Panc1 (cell line): Measurements from ENCODE around the gene GDI1. TPM values are rescaled to one million over a fixed set of nuclear protein-coding genes. Genes with fewer than 3 reads are reported as not detected.

Experiments used
- ATAC-seq: fragments of 200-7000 bp; cut with Tn5 transposase; 2 replicates; pipeline ENCODE4 v1.9.1; 2020; ENCODE audit warnings: mild to moderate bottlenecking, moderate library complexity
- BruUV-seq: library from RNA; stranded (reverse); fragments of 400-500 nt; replicated peaks from 2 replicates; lab custom pipeline; 2021; lab: Mats Ljungman, UMichigan
- CTCF ChIA-PET: fragments of 300-600 bp; sonication (Branson Sonifier 250); formaldehyde crosslinking; loops from one replicate; lab custom pipeline; 2022; ENCODE audit warnings: antibody characterized with exemption; lab: Charles Lee
- POLR2A ChIA-PET: fragments of 300-600 bp; sonication (Branson Sonifier 250); formaldehyde crosslinking; loops from one replicate; lab custom pipeline; 2022; ENCODE audit warnings: antibody characterized with exemption; lab: Charles Lee
- DNase-seq: peaks from one replicate; pipeline ENCODE4 v3.0.0-alpha.2; 2010; ENCODE audit warnings: low read depth, low spot score
- H3K27ac ChIP-seq: 2 replicates; pipeline ENCODE4 v1.5.1; 2011; ENCODE audit warnings: mild to moderate bottlenecking, low read length, inconsistent platforms
- H3K27me3 ChIP-seq: fragments of 200-500 bp; sonication (Bioruptor generic); 2 replicates; pipeline ENCODE4 v1.6.0; 2014; ENCODE audit warnings: low read length, inconsistent platforms; ENCODE audit not compliant: control insufficient read depth, insufficient read depth
- H3K36me3 ChIP-seq: fragments of 200-500 bp; sonication (Bioruptor generic); 2 replicates; pipeline ENCODE4 v1.5.1; 2014; ENCODE audit warnings: inconsistent platforms, mild to moderate bottlenecking, low read length, moderate library complexity; ENCODE audit not compliant: control insufficient read depth, insufficient read depth
- H3K4me1 ChIP-seq: 2 replicates; pipeline ENCODE4 v1.5.1; 2011; ENCODE audit warnings: inconsistent platforms, mild to moderate bottlenecking, low read length, moderate library complexity; ENCODE audit not compliant: control insufficient read depth, insufficient read depth
- H3K4me3 ChIP-seq, 2 experiments: 2 replicates each; pipeline ENCODE4 v1.5.1; 2011 to 2012; ENCODE audit warnings: low read depth in 2 of 2, low read length in 2 of 2, mild to moderate bottlenecking in 2 of 2, inconsistent platforms in 1 of 2, moderate library complexity in 1 of 2
- H3K9me3 ChIP-seq: fragments of 200-500 bp; sonication (Bioruptor generic); 2 replicates; pipeline ENCODE4 v1.5.1; 2014; ENCODE audit warnings: low read depth, mild to moderate bottlenecking, inconsistent platforms, low read length, moderate library complexity; ENCODE audit not compliant: control insufficient read depth, insufficient read depth
- CTCF ChIP-seq: fragments of 450-650 bp; IDR thresholded peaks from 2 replicates; pipeline ENCODE4 v1.5.1; 2017; ENCODE audit warnings: mild to moderate bottlenecking
- POLR2AphosphoS5 ChIP-seq: IDR thresholded peaks from 2 replicates; pipeline ENCODE4 v1.6.1; 2012; ENCODE audit warnings: mild to moderate bottlenecking, low read depth, low read length, moderate library complexity
- REST ChIP-seq, 2 experiments: IDR thresholded peaks; 2 replicates each; pipeline ENCODE4 v1.6.1; 2011 to 2012; ENCODE audit warnings: low read depth in 2 of 2, control low read depth in 1 of 2, low read length in 1 of 2, mild to moderate bottlenecking in 1 of 2, moderate library complexity in 1 of 2; ENCODE audit not compliant: insufficient read depth in 1 of 2
- SIN3A ChIP-seq: IDR thresholded peaks from 2 replicates; pipeline ENCODE4 v1.6.1; 2012; ENCODE audit warnings: low read depth, mild to moderate bottlenecking, low read length, moderate library complexity, borderline replicate concordance; ENCODE audit not compliant: insufficient read depth
- TCF7L2 ChIP-seq: IDR thresholded peaks from 2 replicates; pipeline ENCODE4 v1.6.1; 2011; ENCODE audit warnings: mild to moderate bottlenecking, low read depth, low read length, inconsistent platforms
- in situ Hi-C: cut with HindIII; loops from 2 replicates; pipeline ENCODE4 v1.10.0; 2016; ENCODE audit warnings: low sequenced_read_pairs, low pct_unique_long_range_greater_than_20kb
- intact Hi-C: fragments of 100-400 bp; cut with micrococcal nuclease; formaldehyde crosslinking; loops from one replicate; pipeline ENCODE4 v1.10.0; 2022; ENCODE audit not compliant: unreplicated experiment
- total RNA-seq: library from RNA; stranded (reverse); gene quantifications from one replicate; pipeline ENCODE4 v1.2.1, GENCODE V29; 2021; ENCODE audit not compliant: unreplicated experiment

The GDI1 gene
- total RNA-seq, 1 experiment from 2014 or later, result 317 TPM

GRCh38 chrX:154441564-154441963 is 4.6 kb downstream of the GDI1 start:
- no TSS peak for BruUV-seq
- ChIA-PET CTCF (no interaction called here), POLR2A (interaction anchor here (0.6 kb wide), 1 partner anchor 18 kb away, joined by 5 read pairs; no protein-coding TSS in a partner anchor)
- no peak overlapping the region for H3K4me3 ChIP-seq
- intact Hi-C loops (no loop called here), in situ Hi-C loops (no loop called here)
- H3K27ac ChIP-seq, result no peak overlapping the region
- no peaks in the 10 kb centered on the region for H3K27me3 ChIP-seq
- no peaks in the 10 kb centered on the region for H3K9me3 ChIP-seq
- H3K4me1 ChIP-seq, result peaks cover 36% of the 10 kb centered on the region
- TF ChIP-seq REST (IDR thresholded peaks at IDR 0.05; ENCODE audit: insufficient read depth in 1 of 2, low read depth in 2 of 2, low read length in 1 of 2), result no peak
- no peak for TF ChIP-seq SIN3A
- no peak for TF ChIP-seq POLR2AphosphoS5
- no peak for TF ChIP-seq CTCF
- no peak for TF ChIP-seq TCF7L2
- DNase-seq (no peak), ATAC-seq (no peak)
- no peaks in the 10 kb centered on the region for H3K36me3 ChIP-seq

GRCh38 chrX:154441984-154442707 is 5.2 kb downstream of the GDI1 start:
- CTCF ChIA-PET, result no interaction called here
- POLR2A ChIA-PET, result no interaction called here
- TF ChIP-seq REST (IDR thresholded peaks at IDR 0.05; ENCODE audit: insufficient read depth in 1 of 2, low read depth in 2 of 2, low read length in 1 of 2) (no peak), TCF7L2 (no peak), SIN3A (no peak), CTCF (no peak), POLR2AphosphoS5 (no peak)
- Histone ChIP-seq H3K27me3 (no peaks in the 10 kb centered on the region), H3K9me3 (no peaks in the 10 kb centered on the region), H3K4me1 (peaks cover 36% of the 10 kb centered on the region), H3K27ac (no peak overlapping the region), H3K4me3 (no peak overlapping the region), H3K36me3 (no peaks in the 10 kb centered on the region)
- ATAC-seq (no peak), DNase-seq (no peak)
- intact Hi-C loops (no loop called here), in situ Hi-C loops (no loop called here)
- BruUV-seq, result TSS peak; percentile 64
